GM23338 (cell line): Measurements from ENCODE around the gene PYY. TPM values are rescaled to one million over a fixed set of nuclear protein-coding genes. Genes with fewer than 3 reads are reported as not detected.

Source experiments
- ATAC-seq: fragments of 200-7000 bp; cut with Tn5 transposase; 3 replicates; pipeline ENCODE4 v1.9.1; 2020
- DNase-seq: peaks from one replicate; pipeline ENCODE4 v3.0.0-alpha.2; 2015; ENCODE audit warnings: low spot score
- H2AFZ ChIP-seq: fragments of 200-600 bp; sonication (generic); 2 replicates; pipeline ENCODE4 v1.8.0; 2016; ENCODE audit warnings: antibody characterized with exemption, mild to moderate bottlenecking, moderate library complexity
- H3F3A ChIP-seq: fragments of 200-600 bp; sonication (generic); replicated peaks from 2 replicates; pipeline ENCODE4 v1.8.0; 2017; ENCODE audit warnings: antibody characterized with exemption, mixed run types, low read depth
- H3K27ac ChIP-seq: fragments of 200-600 bp; sonication (generic); 2 replicates; pipeline ENCODE4 v1.6.1; 2016; ENCODE audit warnings: low read depth
- H3K27me3 ChIP-seq: fragments of 200-600 bp; sonication (generic); 2 replicates; pipeline ENCODE4 v1.8.0; 2016; ENCODE audit warnings: mild to moderate bottlenecking, mixed run types, moderate library complexity; ENCODE audit not compliant: insufficient read depth
- H3K36me3 ChIP-seq: fragments of 200-600 bp; sonication (generic); 2 replicates; pipeline ENCODE4 v1.8.0; 2016; ENCODE audit warnings: mild to moderate bottlenecking; ENCODE audit not compliant: insufficient read depth
- H3K4me1 ChIP-seq: fragments of 200-600 bp; sonication (generic); 2 replicates; pipeline ENCODE4 v1.8.0; 2016; ENCODE audit warnings: mild to moderate bottlenecking, moderate library complexity; ENCODE audit not compliant: insufficient read depth
- H3K4me2 ChIP-seq: fragments of 200-600 bp; sonication (generic); 2 replicates; pipeline ENCODE4 v1.7.1; 2017; ENCODE audit warnings: mixed run types
- H3K4me3 ChIP-seq: fragments of 200-600 bp; sonication (generic); 2 replicates; pipeline ENCODE4 v1.6.1; 2016; ENCODE audit warnings: mixed run types
- H3K79me2 ChIP-seq: fragments of 200-600 bp; sonication (generic); replicated peaks from 2 replicates; pipeline ENCODE4 v1.8.0; 2017; ENCODE audit warnings: mild to moderate bottlenecking; ENCODE audit not compliant: insufficient read depth
- H3K9me2 ChIP-seq: fragments of 200-600 bp; sonication (generic); 2 replicates; pipeline ENCODE4 v1.8.0; 2017; ENCODE audit not compliant: insufficient read depth
- H4K20me1 ChIP-seq: fragments of 200-600 bp; sonication (generic); replicated peaks from 2 replicates; pipeline ENCODE4 v1.8.0; 2017; ENCODE audit warnings: mild to moderate bottlenecking; ENCODE audit not compliant: insufficient read depth
- H3K27ac Mint-ChIP-seq: 2 replicates; pipeline ENCODE4 v1.8.0; 2020; ENCODE audit warnings: inconsistent platforms, mild to moderate bottlenecking, moderate library complexity, mixed read lengths
- H3K27me3 Mint-ChIP-seq: 3 replicates; pipeline ENCODE4 v1.8.0; 2022; ENCODE audit warnings: low read depth, mild to moderate bottlenecking, moderate library complexity, mixed read lengths, inconsistent platforms; ENCODE audit not compliant: insufficient read depth, poor library complexity
- H3K36me3 Mint-ChIP-seq: 3 replicates; pipeline ENCODE4 v1.8.0; 2021; ENCODE audit warnings: low read depth, mild to moderate bottlenecking, inconsistent platforms, moderate library complexity, mixed read lengths
- H3K4me1 Mint-ChIP-seq: 3 replicates; pipeline ENCODE4 v1.8.0; 2020; ENCODE audit warnings: mild to moderate bottlenecking, inconsistent platforms, mixed read lengths
- H3K4me3 Mint-ChIP-seq: 3 replicates; pipeline ENCODE4 v1.8.0; 2021; ENCODE audit warnings: moderate library complexity, mild to moderate bottlenecking, inconsistent platforms, mixed read lengths
- H3K9me3 Mint-ChIP-seq: 3 replicates; pipeline ENCODE4 v1.8.0; 2020; ENCODE audit warnings: moderate library complexity, mild to moderate bottlenecking, inconsistent platforms, mixed read lengths
- CREB1 ChIP-seq: fragments of 250-450 bp; sonication (Bioruptor Pico); IDR thresholded peaks from 2 replicates; pipeline ENCODE4 v1.5.0; 2020; ENCODE audit warnings: low read depth, mild to moderate bottlenecking, moderate library complexity
- EZH2 ChIP-seq: fragments of 200-600 bp; sonication (generic); IDR thresholded peaks from one replicate; pipeline ENCODE4 v1.8.0; 2017; ENCODE audit warnings: antibody characterized with exemption, mild to moderate bottlenecking, low read depth; ENCODE audit not compliant: unreplicated experiment
- EZH2phosphoT487 ChIP-seq: fragments of 200-600 bp; sonication (generic); IDR thresholded peaks from one replicate; pipeline ENCODE4 v1.8.1; 2018; ENCODE audit warnings: antibody characterized with exemption; ENCODE audit not compliant: unreplicated experiment
- JUNB ChIP-seq: IDR thresholded peaks from one replicate; pipeline ENCODE4 v1.6.1; 2016; ENCODE audit warnings: antibody characterized with exemption; ENCODE audit not compliant: unreplicated experiment
- POLR2AphosphoS5 ChIP-seq: IDR thresholded peaks from 2 replicates; pipeline ENCODE4 v1.6.1; 2016; ENCODE audit warnings: antibody characterized with exemption, low read depth
- STAT1 ChIP-seq: IDR thresholded peaks from one replicate; pipeline ENCODE4 v1.6.1; 2016; ENCODE audit warnings: antibody characterized with exemption; ENCODE audit not compliant: unreplicated experiment
- ZNF114 ChIP-seq: fragments of 250-450 bp; sonication (Bioruptor Pico); IDR thresholded peaks from 2 replicates; pipeline ENCODE4 v1.5.0; 2020; ENCODE audit warnings: mild to moderate bottlenecking, moderate library complexity
- ZNF331 ChIP-seq: fragments of 250-450 bp; sonication (Bioruptor Pico); IDR thresholded peaks from 2 replicates; pipeline ENCODE4 v1.5.0; 2020; ENCODE audit warnings: low read depth, mild to moderate bottlenecking, moderate library complexity
- polyA plus RNA-seq: library from polyadenylated mRNA; unstranded; fragments of >200 nt; fragmentation: Nextera tagmentation; extraction: Ambion mirVana; gene quantifications from 2 replicates; pipeline ENCODE4 v1.2.1, GENCODE V29; 2016
- total RNA-seq: library from RNA; depleted of rRNA; stranded (reverse); fragments of >200 nt; shearing (Covaris generic); gene quantifications from 2 replicates; pipeline ENCODE4 v1.2.3, GENCODE V29; 2014
- TF ChIP-seq, protein P1 (sequence below), 2 experiments: fragments of 200-600 bp in 1 of 2; sonication (generic) in 1 of 2; conservative IDR thresholded peaks; 2 replicates each; pipeline versions ENCODE4 v1.5.1 to v1.6.1; 2016 to 2017; ENCODE audit warnings: antibody characterized with exemption in 2 of 2, low read depth in 2 of 2, mild to moderate bottlenecking in 2 of 2, moderate library complexity in 1 of 2
- TF ChIP-seq, protein P2 (sequence below): IDR thresholded peaks from 2 replicates; pipeline ENCODE4 v1.6.1; 2016; ENCODE audit warnings: antibody characterized with exemption
- TF ChIP-seq, protein P3 (sequence below): fragments of 250-450 bp; sonication (Bioruptor Pico); IDR thresholded peaks from 2 replicates; pipeline ENCODE4 v1.5.0; 2020; ENCODE audit warnings: mild to moderate bottlenecking, moderate library complexity

PYY gene
- total and polyA plus RNA-seq, 2 experiments from 2014 or later: 0.56 to 8.5 TPM

DNA sequence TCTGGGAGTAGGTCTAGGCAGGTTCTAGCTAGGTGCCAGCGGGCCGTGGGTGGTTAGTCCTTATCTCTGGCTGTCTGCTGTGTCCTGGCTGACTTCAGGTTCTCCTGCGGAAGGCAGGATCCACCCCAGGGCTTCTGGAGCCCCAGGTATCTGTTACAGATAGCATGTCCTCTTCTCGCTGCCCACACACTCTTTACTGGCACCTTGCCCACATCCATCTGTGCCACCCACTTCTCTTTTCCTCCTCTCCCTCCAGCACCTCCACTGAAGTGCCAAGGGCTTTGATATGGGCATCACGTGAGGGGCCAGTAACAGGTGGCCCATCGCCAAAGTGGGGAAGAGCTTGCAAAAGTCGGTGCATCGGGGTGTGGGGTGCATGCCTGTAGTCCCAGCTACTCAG lies 41.8 kb downstream of the PYY start (continued):
- TF ChIP-seq, protein P1, sequence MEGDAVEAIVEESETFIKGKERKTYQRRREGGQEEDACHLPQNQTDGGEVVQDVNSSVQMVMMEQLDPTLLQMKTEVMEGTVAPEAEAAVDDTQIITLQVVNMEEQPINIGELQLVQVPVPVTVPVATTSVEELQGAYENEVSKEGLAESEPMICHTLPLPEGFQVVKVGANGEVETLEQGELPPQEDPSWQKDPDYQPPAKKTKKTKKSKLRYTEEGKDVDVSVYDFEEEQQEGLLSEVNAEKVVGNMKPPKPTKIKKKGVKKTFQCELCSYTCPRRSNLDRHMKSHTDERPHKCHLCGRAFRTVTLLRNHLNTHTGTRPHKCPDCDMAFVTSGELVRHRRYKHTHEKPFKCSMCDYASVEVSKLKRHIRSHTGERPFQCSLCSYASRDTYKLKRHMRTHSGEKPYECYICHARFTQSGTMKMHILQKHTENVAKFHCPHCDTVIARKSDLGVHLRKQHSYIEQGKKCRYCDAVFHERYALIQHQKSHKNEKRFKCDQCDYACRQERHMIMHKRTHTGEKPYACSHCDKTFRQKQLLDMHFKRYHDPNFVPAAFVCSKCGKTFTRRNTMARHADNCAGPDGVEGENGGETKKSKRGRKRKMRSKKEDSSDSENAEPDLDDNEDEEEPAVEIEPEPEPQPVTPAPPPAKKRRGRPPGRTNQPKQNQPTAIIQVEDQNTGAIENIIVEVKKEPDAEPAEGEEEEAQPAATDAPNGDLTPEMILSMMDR (conservative IDR thresholded peaks at IDR 0.05; ENCODE audit: low read depth in 2 of 2): no peak
- no peak for TF ChIP-seq ZNF114 (CRISPR knock-in tag)

DNA sequence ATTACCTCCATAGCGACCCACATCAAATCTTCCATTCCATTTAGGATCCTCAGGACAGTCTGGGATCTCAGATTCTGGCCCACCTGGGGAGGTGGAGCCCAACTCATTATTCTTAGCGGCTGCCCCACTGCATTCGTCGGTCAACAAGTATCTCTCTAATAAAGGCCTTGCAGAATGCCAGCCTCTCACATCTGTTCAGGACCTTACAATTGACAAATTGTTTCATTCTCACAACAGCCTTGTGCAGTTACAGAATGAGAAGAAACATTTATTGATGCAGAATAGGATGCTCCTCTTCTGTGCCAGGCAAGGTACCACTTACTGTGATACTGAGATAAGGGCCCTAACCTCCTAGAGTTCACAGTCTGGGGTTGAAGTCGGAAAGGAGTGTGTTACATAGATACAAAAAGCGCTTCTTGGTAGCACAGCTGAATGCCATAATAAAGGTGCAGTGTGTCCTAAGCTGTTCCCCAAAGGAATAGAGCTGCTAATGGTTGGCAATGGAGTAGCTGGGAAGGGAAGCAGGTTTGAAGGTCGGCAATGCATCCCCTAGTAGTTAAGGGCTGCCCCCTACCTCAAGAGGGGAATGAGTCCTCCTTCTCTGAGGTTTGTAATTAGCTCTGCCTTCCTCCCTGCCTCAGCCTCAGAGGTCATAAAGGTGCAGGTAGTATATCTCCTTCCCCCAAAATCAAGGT lies 44.1 kb downstream of the PYY start:
- Histone ChIP-seq H3K27me3 (peaks cover 38% of the 10 kb centered on the region), H3K9me2 (no peaks in the 10 kb centered on the region), H2AFZ (no peak overlapping the region), H3K4me1 (peaks cover 20% of the 10 kb centered on the region), H3K36me3 (no peaks in the 10 kb centered on the region), H3K4me2 (no peak overlapping the region), H4K20me1 (no peaks in the 10 kb centered on the region; the same call in 1 of the 2 replicates), H3K4me3 (no peak overlapping the region), H3K27ac (no peak overlapping the region), H3F3A (no peaks in the 10 kb centered on the region), H3K79me2 (no peaks in the 10 kb centered on the region)
- DNase-seq: no peak
- Mint-ChIP-seq H3K4me1 (peaks cover 15% of the 10 kb centered on the region), H3K9me3 (no peaks in the 10 kb centered on the region), H3K27me3 (peaks cover 29% of the 10 kb centered on the region), H3K27ac (no peak overlapping the region), H3K4me3 (no peak overlapping the region), H3K36me3 (no peaks in the 10 kb centered on the region)
- no peak for ATAC-seq
- TF ChIP-seq JUNB (no peak), POLR2AphosphoS5 (no peak), EZH2phosphoT487 (no peak), CREB1 (CRISPR knock-in tag) (no peak), ZNF114 (CRISPR knock-in tag) (no peak), ZNF331 (no peak), EZH2 (no peak), STAT1 (no peak)
- TF ChIP-seq, protein P2, sequence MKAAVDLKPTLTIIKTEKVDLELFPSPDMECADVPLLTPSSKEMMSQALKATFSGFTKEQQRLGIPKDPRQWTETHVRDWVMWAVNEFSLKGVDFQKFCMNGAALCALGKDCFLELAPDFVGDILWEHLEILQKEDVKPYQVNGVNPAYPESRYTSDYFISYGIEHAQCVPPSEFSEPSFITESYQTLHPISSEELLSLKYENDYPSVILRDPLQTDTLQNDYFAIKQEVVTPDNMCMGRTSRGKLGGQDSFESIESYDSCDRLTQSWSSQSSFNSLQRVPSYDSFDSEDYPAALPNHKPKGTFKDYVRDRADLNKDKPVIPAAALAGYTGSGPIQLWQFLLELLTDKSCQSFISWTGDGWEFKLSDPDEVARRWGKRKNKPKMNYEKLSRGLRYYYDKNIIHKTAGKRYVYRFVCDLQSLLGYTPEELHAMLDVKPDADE: no peak
- TF ChIP-seq, protein P3, sequence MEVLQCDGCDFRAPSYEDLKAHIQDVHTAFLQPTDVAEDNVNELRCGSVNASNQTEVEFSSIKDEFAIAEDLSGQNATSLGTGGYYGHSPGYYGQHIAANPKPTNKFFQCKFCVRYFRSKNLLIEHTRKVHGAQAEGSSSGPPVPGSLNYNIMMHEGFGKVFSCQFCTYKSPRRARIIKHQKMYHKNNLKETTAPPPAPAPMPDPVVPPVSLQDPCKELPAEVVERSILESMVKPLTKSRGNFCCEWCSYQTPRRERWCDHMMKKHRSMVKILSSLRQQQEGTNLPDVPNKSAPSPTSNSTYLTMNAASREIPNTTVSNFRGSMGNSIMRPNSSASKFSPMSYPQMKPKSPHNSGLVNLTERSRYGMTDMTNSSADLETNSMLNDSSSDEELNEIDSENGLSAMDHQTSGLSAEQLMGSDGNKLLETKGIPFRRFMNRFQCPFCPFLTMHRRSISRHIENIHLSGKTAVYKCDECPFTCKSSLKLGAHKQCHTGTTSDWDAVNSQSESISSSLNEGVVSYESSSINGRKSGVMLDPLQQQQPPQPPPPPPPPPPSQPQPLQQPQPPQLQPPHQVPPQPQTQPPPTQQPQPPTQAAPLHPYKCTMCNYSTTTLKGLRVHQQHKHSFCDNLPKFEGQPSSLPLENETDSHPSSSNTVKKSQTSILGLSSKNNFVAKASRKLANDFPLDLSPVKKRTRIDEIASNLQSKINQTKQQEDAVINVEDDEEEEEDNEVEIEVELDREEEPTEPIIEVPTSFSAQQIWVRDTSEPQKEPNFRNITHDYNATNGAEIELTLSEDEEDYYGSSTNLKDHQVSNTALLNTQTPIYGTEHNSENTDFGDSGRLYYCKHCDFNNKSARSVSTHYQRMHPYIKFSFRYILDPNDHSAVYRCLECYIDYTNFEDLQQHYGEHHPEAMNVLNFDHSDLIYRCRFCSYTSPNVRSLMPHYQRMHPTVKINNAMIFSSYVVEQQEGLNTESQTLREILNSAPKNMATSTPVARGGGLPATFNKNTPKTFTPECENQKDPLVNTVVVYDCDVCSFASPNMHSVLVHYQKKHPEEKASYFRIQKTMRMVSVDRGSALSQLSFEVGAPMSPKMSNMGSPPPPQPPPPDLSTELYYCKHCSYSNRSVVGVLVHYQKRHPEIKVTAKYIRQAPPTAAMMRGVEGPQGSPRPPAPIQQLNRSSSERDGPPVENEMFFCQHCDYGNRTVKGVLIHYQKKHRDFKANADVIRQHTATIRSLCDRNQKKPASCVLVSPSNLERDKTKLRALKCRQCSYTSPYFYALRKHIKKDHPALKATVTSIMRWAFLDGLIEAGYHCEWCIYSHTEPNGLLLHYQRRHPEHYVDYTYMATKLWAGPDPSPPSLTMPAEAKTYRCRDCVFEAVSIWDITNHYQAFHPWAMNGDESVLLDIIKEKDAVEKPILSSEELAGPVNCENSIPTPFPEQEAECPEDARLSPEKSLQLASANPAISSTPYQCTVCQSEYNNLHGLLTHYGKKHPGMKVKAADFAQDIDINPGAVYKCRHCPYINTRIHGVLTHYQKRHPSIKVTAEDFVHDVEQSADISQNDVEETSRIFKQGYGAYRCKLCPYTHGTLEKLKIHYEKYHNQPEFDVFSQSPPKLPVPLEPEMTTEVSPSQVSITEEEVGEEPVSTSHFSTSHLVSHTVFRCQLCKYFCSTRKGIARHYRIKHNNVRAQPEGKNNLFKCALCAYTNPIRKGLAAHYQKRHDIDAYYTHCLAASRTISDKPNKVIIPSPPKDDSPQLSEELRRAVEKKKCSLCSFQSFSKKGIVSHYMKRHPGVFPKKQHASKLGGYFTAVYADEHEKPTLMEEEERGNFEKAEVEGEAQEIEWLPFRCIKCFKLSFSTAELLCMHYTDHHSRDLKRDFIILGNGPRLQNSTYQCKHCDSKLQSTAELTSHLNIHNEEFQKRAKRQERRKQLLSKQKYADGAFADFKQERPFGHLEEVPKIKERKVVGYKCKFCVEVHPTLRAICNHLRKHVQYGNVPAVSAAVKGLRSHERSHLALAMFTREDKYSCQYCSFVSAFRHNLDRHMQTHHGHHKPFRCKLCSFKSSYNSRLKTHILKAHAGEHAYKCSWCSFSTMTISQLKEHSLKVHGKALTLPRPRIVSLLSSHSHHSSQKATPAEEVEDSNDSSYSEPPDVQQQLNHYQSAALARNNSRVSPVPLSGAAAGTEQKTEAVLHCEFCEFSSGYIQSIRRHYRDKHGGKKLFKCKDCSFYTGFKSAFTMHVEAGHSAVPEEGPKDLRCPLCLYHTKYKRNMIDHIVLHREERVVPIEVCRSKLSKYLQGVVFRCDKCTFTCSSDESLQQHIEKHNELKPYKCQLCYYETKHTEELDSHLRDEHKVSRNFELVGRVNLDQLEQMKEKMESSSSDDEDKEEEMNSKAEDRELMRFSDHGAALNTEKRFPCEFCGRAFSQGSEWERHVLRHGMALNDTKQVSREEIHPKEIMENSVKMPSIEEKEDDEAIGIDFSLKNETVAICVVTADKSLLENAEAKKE (CRISPR knock-in tag): no peak
- TF ChIP-seq, protein P1 (conservative IDR thresholded peaks at IDR 0.05; ENCODE audit: low read depth in 2 of 2): no peak
